ENCODE measurements around the gene CEP83. TPM values are rescaled to one million over a fixed set of nuclear protein-coding genes. Genes with fewer than 3 reads are reported as not detected.

CEP83 gene
- total RNA-seq = 10 to 100 TPM; 17.1 to 20.1 TPM

- Mint-ChIP-seq H3K9me3 (ENCODE audit: low read depth) (peaks cover 3% of the 10 kb centered on the region), H3K4me3 (peak within 1 kb of the TSS; percentile 91), H3K36me3 (peaks cover 29% of the 10 kb centered on the region), H3K4me1 (peaks cover 31% of the 10 kb centered on the region), H3K27ac (peak within 1 kb of the TSS; percentile 89), H3K27me3 (peaks cover 10% of the 10 kb centered on the region)
- peak; percentile 98 for DNase-seq
- peak; percentile 99 for ATAC-seq
- CTCF ChIA-PET = interaction anchor here (0.8 to 1.7 kb wide), 4 partner anchors 252 to 358 kb away, joined by 3 to 10 read pairs (median 4); partner anchors contain the start of gene PLXNC1
These were observed at the start of gene CEP83 for GRCh38 chr12:94459728-94460615. CEP83 (minus strand) TSS chr12:94459867; CDS start chr12:94412490, 47,377 bp downstream.

GRCh38 chr12:94509317-94509716 is 49.6 kb upstream of the CEP83 start:
- no peak for ATAC-seq
- CTCF ChIA-PET = no interaction called here

GRCh38 chr12:94507455-94507854 is 47.8 kb upstream of the CEP83 start:
- Mint-ChIP-seq H3K36me3 (no peaks in the 10 kb centered on the region), H3K9me3 (ENCODE audit: low read depth) (no peaks in the 10 kb centered on the region), H3K27me3 (peaks cover 5% of the 10 kb centered on the region), H3K27ac (no peak overlapping the region), H3K4me3 (no peak overlapping the region), H3K4me1 (no peaks in the 10 kb centered on the region)
- CTCF ChIA-PET = interaction anchor here (1.2 kb wide), 1 partner anchor 11 kb away, joined by 3 read pairs; no protein-coding TSS in a partner anchor
- DNase-seq = no peak
- ATAC-seq = no peak

More at GRCh38 chr12:94509317-94509716, 49.6 kb upstream of the CEP83 start:
- Mint-ChIP-seq H3K36me3 (no peaks in the 10 kb centered on the region), H3K27me3 (peaks cover 2% of the 10 kb centered on the region), H3K27ac (no peak overlapping the region), H3K4me3 (no peak overlapping the region), H3K9me3 (ENCODE audit: low read depth) (no peaks in the 10 kb centered on the region), H3K4me1 (no peaks in the 10 kb centered on the region)
- DNase-seq = no peak

GRCh38 chr12:94504386-94504785 is 44.7 kb upstream of the CEP83 start:
- Mint-ChIP-seq H3K27me3 (peaks cover 5% of the 10 kb centered on the region), H3K9me3 (ENCODE audit: low read depth) (peaks cover 2% of the 10 kb centered on the region), H3K36me3 (no peaks in the 10 kb centered on the region), H3K4me3 (no peak overlapping the region), H3K27ac (no peak overlapping the region), H3K4me1 (no peaks in the 10 kb centered on the region)
- no peak for DNase-seq
- no peak for ATAC-seq
- CTCF ChIA-PET = no interaction called here

- CTCF ChIA-PET = no interaction called here
- Mint-ChIP-seq H3K36me3 (no peaks in the 10 kb centered on the region), H3K4me1 (no peaks in the 10 kb centered on the region), H3K9me3 (ENCODE audit: low read depth) (peaks cover 3% of the 10 kb centered on the region), H3K4me3 (no peak overlapping the region), H3K27me3 (peaks cover 5% of the 10 kb centered on the region), H3K27ac (no peak overlapping the region)
- no peak for DNase-seq
- no peak for ATAC-seq
These were observed 44.0 kb upstream of the CEP83 start for GRCh38 chr12:94503619-94504018.

- no peaks in the 10 kb centered on the region for H3K36me3 Mint-ChIP-seq
- CTCF ChIA-PET = no interaction called here
- no peak for ATAC-seq
- H3K27ac Mint-ChIP-seq = no peak overlapping the region
- no peak overlapping the region for H3K4me3 Mint-ChIP-seq
- no peak for DNase-seq
- peaks cover 7% of the 10 kb centered on the region for H3K27me3 Mint-ChIP-seq
- H3K9me3 Mint-ChIP-seq (ENCODE audit: low read depth) = peaks cover 9% of the 10 kb centered on the region
- H3K4me1 Mint-ChIP-seq = no peaks in the 10 kb centered on the region
These were observed 41.3 kb upstream of the CEP83 start for GRCh38 chr12:94500831-94501567.

GRCh38 chr12:94498698-94499097 is 39.0 kb upstream of the CEP83 start:
- Mint-ChIP-seq H3K4me3 (no peak overlapping the region), H3K27ac (no peak overlapping the region), H3K9me3 (ENCODE audit: low read depth) (peaks cover 9% of the 10 kb centered on the region), H3K27me3 (peaks cover 10% of the 10 kb centered on the region), H3K36me3 (no peaks in the 10 kb centered on the region), H3K4me1 (no peaks in the 10 kb centered on the region)
- CTCF ChIA-PET = no interaction called here
- ATAC-seq (no peak), DNase-seq (no peak)

- H3K9me3 Mint-ChIP-seq (ENCODE audit: low read depth) = peaks cover 9% of the 10 kb centered on the region
These were observed 38.4 kb upstream of the CEP83 start for GRCh38 chr12:94498073-94498472.

GRCh38 chr12:94495445-94496115 is 35.9 kb upstream of the CEP83 start:
- no peak for ATAC-seq
- peaks cover 21% of the 10 kb centered on the region for H3K27me3 Mint-ChIP-seq
- CTCF ChIA-PET = interaction anchor here (1.0 kb wide), 1 partner anchor 11 kb away, joined by 3 read pairs; no protein-coding TSS in a partner anchor
- no peak for DNase-seq
- no peaks in the 10 kb centered on the region for H3K36me3 Mint-ChIP-seq
- no peak overlapping the region for H3K27ac Mint-ChIP-seq
- peaks cover 7% of the 10 kb centered on the region for H3K9me3 Mint-ChIP-seq (ENCODE audit: low read depth)
- H3K4me1 Mint-ChIP-seq = no peaks in the 10 kb centered on the region
- H3K4me3 Mint-ChIP-seq = no peak overlapping the region

More at GRCh38 chr12:94498073-94498472, 38.4 kb upstream of the CEP83 start:
- no peaks in the 10 kb centered on the region for H3K36me3 Mint-ChIP-seq
- no peak overlapping the region for H3K4me3 Mint-ChIP-seq
- DNase-seq = no peak
- H3K4me1 Mint-ChIP-seq = no peaks in the 10 kb centered on the region
- no peak for ATAC-seq
- H3K27me3 Mint-ChIP-seq = peaks cover 10% of the 10 kb centered on the region
- no peak overlapping the region for H3K27ac Mint-ChIP-seq
- CTCF ChIA-PET = no interaction called here

- peaks cover 34% of the 10 kb centered on the region for H3K27me3 Mint-ChIP-seq
- CTCF ChIA-PET = no interaction called here
These were observed 31.8 kb upstream of the CEP83 start for GRCh38 chr12:94491489-94491888.

GRCh38 chr12:94488463-94488862 is 28.8 kb upstream of the CEP83 start:
- H3K4me3 Mint-ChIP-seq = no peak overlapping the region
- CTCF ChIA-PET = no interaction called here
- no peak overlapping the region for H3K27ac Mint-ChIP-seq
- no peaks in the 10 kb centered on the region for H3K4me1 Mint-ChIP-seq
- DNase-seq (no peak), ATAC-seq (no peak)
- H3K27me3 Mint-ChIP-seq = peaks cover 24% of the 10 kb centered on the region
- H3K9me3 Mint-ChIP-seq (ENCODE audit: low read depth) = no peaks in the 10 kb centered on the region
- no peaks in the 10 kb centered on the region for H3K36me3 Mint-ChIP-seq

More at GRCh38 chr12:94491489-94491888, 31.8 kb upstream of the CEP83 start:
- ATAC-seq (no peak), DNase-seq (no peak)
- Mint-ChIP-seq H3K36me3 (no peaks in the 10 kb centered on the region), H3K9me3 (ENCODE audit: low read depth) (no peaks in the 10 kb centered on the region), H3K4me1 (no peaks in the 10 kb centered on the region), H3K27ac (no peak overlapping the region), H3K4me3 (no peak overlapping the region)

GRCh38 chr12:94481734-94482133 is 22.1 kb upstream of the CEP83 start:
- CTCF ChIA-PET = interaction anchor here (1.4 kb wide), 1 partner anchor 347 kb away, joined by 4 read pairs; no protein-coding TSS in a partner anchor
- Mint-ChIP-seq H3K9me3 (ENCODE audit: low read depth) (no peaks in the 10 kb centered on the region), H3K27ac (no peak overlapping the region), H3K36me3 (no peaks in the 10 kb centered on the region), H3K27me3 (peaks cover 14% of the 10 kb centered on the region), H3K4me1 (no peaks in the 10 kb centered on the region), H3K4me3 (no peak overlapping the region)
- ATAC-seq = no peak
- DNase-seq = no peak

- Mint-ChIP-seq H3K27ac (no peak overlapping the region), H3K4me1 (no peaks in the 10 kb centered on the region), H3K4me3 (no peak overlapping the region), H3K9me3 (ENCODE audit: low read depth) (no peaks in the 10 kb centered on the region), H3K36me3 (no peaks in the 10 kb centered on the region), H3K27me3 (peaks cover 10% of the 10 kb centered on the region)
- CTCF ChIA-PET = no interaction called here
- no peak for DNase-seq
- ATAC-seq = no peak
These were observed 9.9 kb upstream of the CEP83 start for GRCh38 chr12:94469522-94469921.

Data from activated CD8-positive, alpha-beta memory T cell treated with anti-CD3 and anti-CD28 coated beads, Interleukin-2, amount 10 ng/mL, durations not matched to agents 7 days and 5 days (primary cell).